Ovary (tissue), 9 donors: ENCODE measurements around the gene HMGB1. TPM values are rescaled to one million over a fixed set of nuclear protein-coding genes. Genes with fewer than 3 reads are reported as not detected.

Experiments used
- DNase-seq, 5 donors: peaks; one replicate each; pipeline ENCODE4 v3.0.0-alpha.2; 2019 to 2020
- H3K27ac ChIP-seq, 2 donors: fragments of 200-600 bp; one replicate each; pipeline versions ENCODE4 v1.5.1 to v1.8.0; 2019 to 2022
- H3K27me3 ChIP-seq: fragments of 200-600 bp; one replicate; pipeline ENCODE4 v1.8.0; 2022
- H3K36me3 ChIP-seq: fragments of 200-600 bp; sonication (generic); one replicate; pipeline ENCODE4 v1.5.1; 2019
- H3K4me1 ChIP-seq: one replicate; pipeline ENCODE4 v1.8.1; 2013; ENCODE audit warnings: mild to moderate bottlenecking, moderate library complexity; ENCODE audit not compliant: insufficient read depth
- H3K4me3 ChIP-seq: fragments of 200-600 bp; sonication (generic); one replicate; pipeline ENCODE4 v1.5.1; 2017
- H3K9me3 ChIP-seq, 2 donors: fragments of 200-600 bp in 1 of 2; sonication (generic) in 1 of 2; one replicate each; pipeline versions ENCODE4 v1.5.1 to v1.8.1; 2013 to 2019; ENCODE audit warnings: mild to moderate bottlenecking in 1 of 2, moderate library complexity in 1 of 2
- EP300 ChIP-seq: sonication (generic); formaldehyde crosslinking; IDR thresholded peaks from one replicate; pipeline ENCODE4 v1.6.1; 2017; ENCODE audit warnings: antibody characterized with exemption
- POLR2A ChIP-seq: fragments of 450-650 bp; IDR thresholded peaks from one replicate; pipeline ENCODE4 v1.6.1; 2017; ENCODE audit warnings: antibody characterized with exemption, mild to moderate bottlenecking, moderate library complexity
- WGBS, 3 donors: extraction: QIAGEN DNeasy Blood & Tissue Kit in 1 of 3; methylation state at CpG; one replicate each; pipeline versions ENCODE4 v1.1.5 to v1.1.7; 2013 to 2017; 5-methylcytosine and 5-hydroxymethylcytosine counted together
- intact Hi-C, 4 donors: fragments of 100-400 bp; cut with DNase I; formaldehyde crosslinking; loops; one replicate each; pipeline versions ENCODE4 v1.11.0 to v1.15.1; 2022 to 2023
- polyA plus RNA-seq, 2 donors: library from polyadenylated mRNA; stranded (reverse); fragments of 200-250 nt in 1 of 2; fragments of 350-450 nt in 1 of 2; fragmentation: Illumina TruSeq in 1 of 2; extraction: RNeasy Lipid Tissue Mini Kit (QIAGEN cat#74804) in 1 of 2; gene quantifications; one replicate each; pipeline ENCODE4 v1.2.3, GENCODE V29; 2013 to 2014
- total RNA-seq, 7 donors: library from RNA; depleted of rRNA in 2 of 7; stranded (reverse); fragments of >200 nt in 2 of 7; fragmentation: NEBNext Ultra II Directional in 3 of 7; extraction: Animal tissue kit (Norgen Biotek cat#: 25700) in 3 of 7; gene quantifications; one replicate each; pipeline versions ENCODE4 v1.1.0 to v1.2.4, GENCODE V29; 2016 to 2023
- TF ChIP-seq, protein P1 (sequence below), 3 donors: fragments of 450-650 bp in 2 of 3; fragments of 200-600 bp in 1 of 3; IDR thresholded peaks; one replicate each; pipeline versions ENCODE4 v1.5.1 to v1.8.0; 2016 to 2022; ENCODE audit warnings: antibody characterized with exemption in 3 of 3, mild to moderate bottlenecking in 1 of 3
- donor health status: DM: no; HTN: no; CAD: no; lungs with moderate emphysema.
- donor health status: DM: no; HTN: no; CAD: no.
- donor health status: Bipolar disorder and iron deficiency.
- donor health status: DM: yes; HTN: yes; CAD: no.
- donor health status: DM: no; HTN: no; CAD: no.
- donor health status: DM: yes; HTN: yes; CAD: no.

HMGB1 gene
- total and polyA plus RNA-seq, 9 donors: 163 to 323 (median 248) TPM

DNA sequence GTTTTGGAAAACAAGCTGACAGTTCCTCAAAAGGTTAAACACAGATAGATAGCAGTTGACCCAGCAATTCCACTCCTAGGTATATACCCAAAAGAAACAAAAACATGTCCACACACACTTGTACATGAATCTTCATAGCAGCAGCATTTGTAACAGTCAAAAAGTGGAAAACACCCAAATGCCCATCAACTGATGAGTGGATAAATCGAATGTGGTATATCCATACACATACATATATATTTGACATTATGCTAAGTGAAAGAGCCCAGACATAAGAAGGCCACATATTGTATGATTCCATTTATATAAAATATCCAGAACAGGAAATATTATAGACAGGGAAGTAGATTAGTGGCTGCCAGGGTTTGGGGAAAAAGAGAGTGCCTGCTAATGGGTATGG is 7.9 kb upstream of the HMGB1 start:
- TF ChIP-seq EP300 (no peak), POLR2A (no peak)
- TF ChIP-seq, protein P1, sequence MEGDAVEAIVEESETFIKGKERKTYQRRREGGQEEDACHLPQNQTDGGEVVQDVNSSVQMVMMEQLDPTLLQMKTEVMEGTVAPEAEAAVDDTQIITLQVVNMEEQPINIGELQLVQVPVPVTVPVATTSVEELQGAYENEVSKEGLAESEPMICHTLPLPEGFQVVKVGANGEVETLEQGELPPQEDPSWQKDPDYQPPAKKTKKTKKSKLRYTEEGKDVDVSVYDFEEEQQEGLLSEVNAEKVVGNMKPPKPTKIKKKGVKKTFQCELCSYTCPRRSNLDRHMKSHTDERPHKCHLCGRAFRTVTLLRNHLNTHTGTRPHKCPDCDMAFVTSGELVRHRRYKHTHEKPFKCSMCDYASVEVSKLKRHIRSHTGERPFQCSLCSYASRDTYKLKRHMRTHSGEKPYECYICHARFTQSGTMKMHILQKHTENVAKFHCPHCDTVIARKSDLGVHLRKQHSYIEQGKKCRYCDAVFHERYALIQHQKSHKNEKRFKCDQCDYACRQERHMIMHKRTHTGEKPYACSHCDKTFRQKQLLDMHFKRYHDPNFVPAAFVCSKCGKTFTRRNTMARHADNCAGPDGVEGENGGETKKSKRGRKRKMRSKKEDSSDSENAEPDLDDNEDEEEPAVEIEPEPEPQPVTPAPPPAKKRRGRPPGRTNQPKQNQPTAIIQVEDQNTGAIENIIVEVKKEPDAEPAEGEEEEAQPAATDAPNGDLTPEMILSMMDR (IDR thresholded peaks at IDR 0.05): no peak

DNA sequence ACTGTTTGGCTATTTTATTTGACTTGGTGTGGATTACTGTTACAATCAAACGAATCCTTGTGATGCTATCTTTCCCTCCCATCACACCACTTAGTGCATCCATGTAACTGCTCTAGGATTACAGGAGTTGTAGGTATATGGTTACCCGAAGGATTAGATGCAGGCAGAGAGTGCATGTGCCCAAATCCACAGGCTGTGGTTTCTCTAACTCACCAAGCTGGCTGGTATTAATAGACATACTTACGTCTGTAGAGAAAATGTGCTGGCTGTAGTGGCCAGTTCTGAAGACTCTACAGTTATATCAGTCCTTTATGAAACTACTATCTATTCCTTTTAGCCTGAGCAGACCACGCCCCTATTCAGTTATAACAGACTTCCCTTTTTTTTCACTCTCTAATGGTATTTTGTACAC is 1.1 kb upstream of the HMGB1 start:
- 50 to 56% (median 50%) methylated on average over 4 of the region's 4 CpGs for WGBS, 3 donors

More for the DNA sequence above, 7.9 kb upstream of the HMGB1 start:
- Histone ChIP-seq H3K4me3 (no peak overlapping the region), H3K36me3 (no peaks in the 10 kb centered on the region), H3K27ac (no peak overlapping the region), H3K9me3 (no peaks in the 10 kb centered on the region), H3K4me1 (no peaks in the 10 kb centered on the region), H3K27me3 (no peaks in the 10 kb centered on the region)
- intact Hi-C loops: loop anchor here in 1 of 4 donors (10.0 kb wide), 1 partner anchor 581 kb away; no protein-coding TSS in a partner anchor
- 92 to 98% (median 94%) methylated on average over 1 of the region's 1 CpG for WGBS, 3 donors
- no peak for DNase-seq

GRCh38 chr13:30466358-30466714 is 600 bp upstream of the HMGB1 start:
- TF ChIP-seq, protein P1 (IDR thresholded peaks at IDR 0.05): no peak
- TF ChIP-seq POLR2A (no peak), EP300 (no peak)
- Histone ChIP-seq H3K9me3 (no peaks in the 10 kb centered on the region), H3K4me1 (peaks cover 1% of the 10 kb centered on the region), H3K36me3 (no peaks in the 10 kb centered on the region), H3K27me3 (no peaks in the 10 kb centered on the region), H3K4me3 (no peak overlapping the region), H3K27ac (no peak overlapping the region)
- no peak for DNase-seq
- intact Hi-C loops: loop anchor here in 3 of 4 donors (10.0 kb wide), 4 partner anchors 62 to 338 kb away; no protein-coding TSS in a partner anchor
- WGBS, 3 donors: 5 to 7% (median 5%) methylated on average over 11 of the region's 11 CpGs

More for the DNA sequence above, 1.1 kb upstream of the HMGB1 start:
- Histone ChIP-seq H3K36me3 (no peaks in the 10 kb centered on the region), H3K27me3 (no peaks in the 10 kb centered on the region), H3K4me1 (peaks cover 1% of the 10 kb centered on the region), H3K27ac (no peak overlapping the region), H3K4me3 (no peak overlapping the region), H3K9me3 (no peaks in the 10 kb centered on the region)
- TF ChIP-seq POLR2A (no peak), EP300 (no peak)
- TF ChIP-seq, protein P1 (IDR thresholded peaks at IDR 0.05): no peak
- no peak for DNase-seq
- intact Hi-C loops: loop anchor here in 3 of 4 donors (10.0 kb wide), 4 partner anchors 62 to 338 kb away; no protein-coding TSS in a partner anchor

DNA sequence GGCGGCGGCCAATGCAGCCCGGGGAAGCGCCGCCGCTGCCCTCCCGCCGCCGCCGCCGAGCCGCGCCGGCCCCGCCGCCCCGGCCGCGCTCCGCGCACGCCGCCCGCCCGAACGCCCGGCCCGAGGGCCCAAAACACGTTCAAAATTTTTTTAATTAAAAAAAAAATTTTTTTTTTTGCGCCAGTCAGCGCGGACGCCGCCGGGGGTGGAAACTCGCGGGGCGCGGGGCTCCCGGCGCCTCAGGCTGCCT is 468 bp downstream of the HMGB1 start:
- DNase-seq: no peak
- Histone ChIP-seq H3K4me3 (peak overlapping the region; percentile 93), H3K27me3 (no peaks in the 10 kb centered on the region), H3K9me3 (no peaks in the 10 kb centered on the region), H3K4me1 (peaks cover 1% of the 10 kb centered on the region), H3K27ac (peak overlapping the region; percentile 99 to 100), H3K36me3 (no peaks in the 10 kb centered on the region)
- intact Hi-C loops: loop anchor here in 3 of 4 donors (1.0 to 10.0 kb wide), 7 partner anchors 56 to 340 kb away; partner anchors contain the start of gene USPL1 (in 2 of the 3)
- TF ChIP-seq, protein P1 (IDR thresholded peaks at IDR 0.05): no peak
- no peak for TF ChIP-seq POLR2A
- no peak for TF ChIP-seq EP300
- 0 to 1% (median 0%) methylated on average over 3 to 41 of the region's 41 CpGs for WGBS, 3 donors
